Stimulated activated CD8-positive, alpha-beta memory T cell treated with anti-CD3 and anti-CD28 coated beads, Interleukin-2, amount 100 ng/mL, for 1 hour (primary cell): ENCODE data around the gene CHCHD3.
"Not testable (repeated sequence)": the region's sequence is repeated elsewhere in the genome, so short reads cannot be mapped to it uniquely, and the experiment has no call there.

Experiments
- DNase-seq, 2 donors: peaks; one replicate each; pipeline ENCODE4 v3.0.0-alpha.2; 2020; ENCODE audit warnings: low read depth in 2 of 2

Gene CHCHD3

DNA sequence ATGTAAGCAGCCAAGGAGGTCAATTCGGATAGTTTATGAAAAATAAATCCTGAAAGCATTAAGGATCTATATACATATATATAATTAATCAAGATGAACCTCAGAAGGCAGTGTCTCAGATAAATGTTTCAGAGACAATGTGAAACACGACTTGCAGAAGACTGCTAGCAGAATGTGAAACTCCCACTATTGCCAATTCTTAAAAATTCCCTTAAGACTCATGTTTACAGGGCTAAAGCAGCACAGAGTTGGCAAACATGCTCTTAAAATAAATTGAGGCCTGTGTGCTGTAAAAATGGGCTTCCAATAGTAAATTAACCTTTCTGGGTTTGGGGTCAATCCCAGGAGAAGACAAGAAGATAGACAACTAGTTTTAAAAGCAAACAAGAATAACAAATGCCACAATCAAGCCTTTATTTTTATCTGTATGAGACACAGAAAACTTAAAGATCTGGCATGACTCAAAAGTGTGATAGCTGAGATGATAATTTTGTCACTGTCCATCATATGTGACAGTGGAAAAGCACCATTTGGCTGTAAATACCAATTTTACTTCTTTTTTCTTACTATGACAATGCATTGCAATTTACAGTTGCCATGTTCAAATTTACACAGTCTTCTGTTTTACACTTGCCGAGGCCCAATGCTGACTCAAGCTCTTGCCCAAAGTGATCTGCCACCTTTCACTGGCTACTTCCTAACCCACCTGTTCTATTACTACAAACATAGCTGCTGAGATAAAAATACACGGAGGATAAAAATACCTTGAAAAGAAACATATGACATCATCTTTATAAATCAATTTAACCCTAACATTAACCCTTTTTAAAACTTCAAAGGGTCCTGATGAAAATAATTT is 78.6 kb downstream of the CHCHD3 start:
- DNase-seq, result no peak

DNA sequence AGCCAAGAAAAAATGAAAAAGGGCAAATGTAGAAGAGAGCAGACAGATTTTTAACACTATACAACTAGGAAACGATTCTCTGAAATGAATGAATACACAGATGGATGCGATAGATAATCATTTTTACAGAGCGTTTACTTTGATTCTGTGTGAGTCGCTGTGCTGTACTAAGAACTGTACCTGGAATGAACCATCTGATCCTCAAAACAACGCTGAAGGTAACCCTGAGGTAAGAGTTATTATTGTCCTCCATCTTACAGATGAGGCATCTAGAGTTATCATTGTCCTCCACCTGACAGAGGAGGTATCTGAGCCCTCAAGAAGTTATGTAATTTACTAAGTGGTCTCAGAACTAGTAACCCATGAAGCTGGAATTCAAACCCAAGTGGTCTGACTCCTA is 80.2 kb downstream of the CHCHD3 start:
- no peak for DNase-seq

- no peak for DNase-seq
Observed at GRCh38 chr7:132999845-133000244, 82.0 kb downstream of the CHCHD3 start.

GRCh38 chr7:132998763-132999162 is 83.1 kb downstream of the CHCHD3 start:
- DNase-seq, result no peak

DNA sequence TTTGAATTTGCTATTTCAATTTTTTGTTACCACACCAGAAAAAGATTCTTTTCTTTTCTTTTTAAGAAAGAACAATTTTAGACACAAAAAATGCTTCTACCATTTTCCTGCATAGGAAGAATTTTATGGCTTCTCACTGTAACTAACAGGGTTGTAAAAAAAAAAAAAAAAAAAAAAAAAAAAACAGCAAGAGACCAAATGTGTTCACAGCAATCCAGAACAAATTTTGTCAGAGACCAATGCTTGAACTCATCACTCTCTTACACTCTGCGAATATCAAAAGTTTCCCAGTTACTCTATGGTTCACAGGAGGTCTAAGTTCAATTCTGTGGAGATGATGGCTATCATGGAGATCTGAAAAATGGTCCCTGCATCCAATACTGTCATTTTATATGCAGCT is 84.4 kb downstream of the CHCHD3 start:
- DNase-seq, result no peak

DNA sequence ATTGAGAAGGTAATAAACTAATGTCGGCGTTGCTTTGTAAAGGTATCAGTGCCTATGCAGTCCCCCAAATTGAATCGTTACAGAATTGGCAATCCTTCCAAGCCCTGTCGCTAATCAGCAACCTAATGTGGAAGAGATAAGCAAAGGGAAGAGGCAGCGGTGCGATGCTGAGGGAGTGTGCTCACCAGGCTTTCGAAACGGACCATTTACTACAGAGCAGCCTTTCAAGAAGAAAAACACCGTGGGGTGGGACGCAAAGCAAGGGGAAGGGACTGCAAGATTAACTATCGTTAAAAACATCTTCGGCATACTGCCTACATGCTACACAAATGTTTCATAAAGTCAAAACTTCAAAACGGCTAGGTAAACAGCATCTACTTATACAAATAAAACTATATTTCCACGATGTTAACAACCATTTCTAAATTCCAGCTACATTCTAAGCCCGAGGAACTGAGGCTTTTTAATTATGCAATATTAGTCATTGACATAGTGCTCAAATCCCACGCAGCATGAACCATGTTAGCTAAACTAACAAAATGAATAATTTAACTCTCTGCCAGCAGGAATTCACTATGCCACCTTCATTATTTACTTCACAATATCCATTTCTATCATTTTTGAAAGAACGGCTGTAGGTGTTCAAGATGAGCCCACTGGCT is 85.2 kb downstream of the CHCHD3 start:
- no peak for DNase-seq

DNA sequence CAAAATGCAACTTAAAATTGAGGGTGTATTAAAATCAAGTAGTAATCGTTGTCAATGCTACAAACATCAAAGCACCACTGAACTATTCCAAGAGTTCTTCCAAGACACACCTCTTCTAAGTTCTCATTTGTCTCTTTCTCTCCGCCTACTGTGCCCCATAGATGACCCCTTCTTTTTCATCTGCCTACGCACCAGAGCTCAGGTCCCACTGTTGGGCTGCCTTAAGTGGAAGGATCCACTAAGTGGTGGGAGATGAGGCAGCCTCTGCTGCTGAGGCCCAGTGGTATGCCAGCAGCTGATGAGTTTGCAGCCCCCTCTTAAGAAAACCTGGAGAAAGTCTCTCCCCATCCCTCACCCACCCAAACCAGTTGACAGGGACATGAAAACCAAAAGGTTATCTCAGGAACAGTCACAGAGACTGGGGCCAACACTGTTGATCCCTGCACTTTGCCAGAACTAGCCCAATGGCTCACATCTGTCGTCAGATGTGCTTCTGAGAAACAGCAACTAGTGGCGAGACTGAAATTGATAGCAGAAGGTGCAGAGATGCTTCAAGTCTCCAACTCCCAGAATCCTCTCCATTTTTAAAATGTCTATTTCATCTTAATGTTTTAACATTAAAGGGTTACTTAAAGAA is 88.4 kb downstream of the CHCHD3 start:
- no peak for DNase-seq

DNA sequence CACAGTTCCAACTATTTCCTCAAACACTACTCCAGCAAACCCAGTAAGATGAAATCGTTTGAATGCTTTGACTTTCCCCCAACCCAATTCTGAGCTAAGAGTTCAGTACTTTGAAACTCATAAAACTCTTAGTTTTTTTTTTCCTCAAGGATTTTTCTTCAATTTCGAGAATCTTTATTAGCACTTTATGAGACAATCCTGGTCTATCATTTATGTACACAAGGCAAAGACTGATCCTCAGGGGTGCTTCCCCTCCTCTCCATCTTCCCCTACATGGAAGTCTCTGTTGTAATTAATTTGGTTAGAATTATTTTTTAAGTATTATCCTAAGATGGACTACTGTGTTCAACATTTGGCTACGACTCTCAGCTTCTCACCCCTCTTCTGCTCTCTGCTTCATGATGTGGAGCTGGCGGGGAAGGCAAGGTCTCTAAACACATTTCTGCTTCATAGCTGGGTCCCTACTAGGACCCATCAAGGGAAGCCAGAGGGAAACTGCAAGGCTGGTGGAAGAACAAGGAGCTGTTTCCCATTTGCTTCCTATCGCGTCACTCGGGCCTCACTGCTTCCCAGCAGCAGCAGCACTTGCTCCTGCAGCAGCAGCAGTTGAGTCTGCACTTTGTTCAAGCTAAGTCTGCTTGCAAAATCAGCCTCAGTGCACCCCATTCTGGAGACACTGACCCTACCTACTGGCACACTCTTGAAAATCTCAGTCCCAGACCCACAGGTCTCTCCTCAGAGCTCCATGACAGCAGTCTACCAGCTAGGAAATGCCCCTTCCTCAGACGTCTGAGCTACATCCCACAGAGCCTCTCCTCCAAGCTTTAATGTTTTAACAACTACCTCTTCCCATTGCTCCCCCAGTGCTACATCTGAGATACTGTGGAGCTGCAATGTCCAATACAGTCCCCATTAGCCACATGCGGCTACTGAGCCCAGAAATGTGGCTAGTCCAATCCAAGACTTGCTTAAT is 90.0 kb downstream of the CHCHD3 start:
- no peak for DNase-seq

GRCh38 chr7:132988117-132988516 is 93.8 kb downstream of the CHCHD3 start:
- DNase-seq, result no peak

- no peak for DNase-seq
Observed at GRCh38 chr7:132980402-132980801, 101.5 kb downstream of the CHCHD3 start.

DNA sequence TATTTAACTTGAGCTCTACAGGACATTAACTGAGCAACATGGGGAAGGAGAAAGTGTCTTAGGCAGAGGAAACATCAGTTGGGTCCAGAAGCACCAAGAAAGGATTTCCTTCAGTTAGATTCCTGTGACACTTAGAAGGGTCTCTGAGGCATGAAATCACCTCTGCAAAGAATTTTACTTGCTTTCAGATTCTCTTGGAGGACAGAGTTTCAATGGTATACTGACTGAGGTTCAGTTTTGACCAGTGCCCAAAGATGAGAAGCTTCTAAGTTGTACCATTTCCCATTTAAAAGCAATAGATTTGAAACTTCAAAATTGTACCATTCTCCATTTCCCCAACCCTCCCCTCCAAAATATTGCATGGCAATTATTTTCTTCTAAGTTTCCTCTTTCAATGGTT is 102.4 kb downstream of the CHCHD3 start:
- no peak for DNase-seq

- no peak for DNase-seq
Observed at GRCh38 chr7:132977234-132977633, 104.7 kb downstream of the CHCHD3 start.

DNA sequence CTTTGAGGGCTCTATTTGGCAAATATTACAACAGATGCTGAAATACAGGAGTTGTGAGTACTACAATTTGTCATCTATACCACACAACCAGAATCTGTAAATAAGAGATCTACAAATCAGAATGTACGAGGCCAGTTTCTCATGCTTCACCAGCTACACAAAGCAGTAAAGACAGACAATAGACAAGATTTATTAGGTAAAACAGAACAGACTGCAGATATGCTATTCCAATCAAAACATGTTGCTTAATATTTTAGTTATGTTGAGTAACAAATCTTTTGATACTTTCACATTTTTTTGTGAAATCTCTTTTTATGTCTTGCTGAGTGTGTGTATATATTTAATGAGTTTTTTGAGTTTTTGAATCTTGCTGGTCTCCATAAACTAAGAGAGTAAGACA is 109.1 kb downstream of the CHCHD3 start:
- DNase-seq, result no peak

DNA sequence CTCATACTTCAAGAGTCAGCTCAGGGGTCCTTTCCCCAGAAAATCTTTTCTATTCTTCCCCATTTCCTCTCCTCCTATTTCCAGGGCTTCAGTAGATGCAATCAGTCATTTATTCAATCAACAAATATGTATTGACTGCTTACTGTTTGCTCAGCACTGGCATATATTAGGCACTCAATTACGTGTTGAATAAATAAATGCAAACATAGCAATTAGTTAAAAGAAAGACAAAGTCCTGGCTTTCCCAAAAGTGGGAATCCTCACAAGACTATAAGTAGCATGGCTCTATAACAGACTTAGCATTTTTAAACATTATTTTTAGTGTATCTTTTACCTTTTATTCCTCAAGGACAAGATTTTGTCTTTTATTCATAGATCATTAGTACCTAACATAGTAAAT is 111.6 kb downstream of the CHCHD3 start:
- no peak for DNase-seq

DNA sequence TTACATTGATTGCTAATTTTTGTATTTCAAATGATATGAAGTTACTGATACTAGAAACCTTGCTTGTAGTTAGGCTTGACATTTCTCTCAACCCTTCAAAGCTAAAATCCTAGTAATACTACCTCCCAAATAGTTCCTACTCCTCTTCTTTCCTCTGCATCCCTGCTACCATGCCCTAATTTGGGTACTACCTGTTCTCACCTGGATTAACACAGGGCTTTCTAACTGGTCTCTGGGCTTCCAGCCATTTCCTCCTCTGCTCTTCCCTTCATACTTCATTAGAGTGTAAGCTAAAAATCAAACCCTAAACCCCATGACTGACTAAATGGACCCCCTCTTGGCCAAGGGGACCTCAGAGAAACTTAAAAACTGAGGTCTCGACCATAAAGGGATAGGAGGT is 112.4 kb downstream of the CHCHD3 start:
- DNase-seq, result no peak

GRCh38 chr7:132967470-132967848 is 114.4 kb downstream of the CHCHD3 start:
- DNase-seq, result not testable (repeated sequence)

DNA sequence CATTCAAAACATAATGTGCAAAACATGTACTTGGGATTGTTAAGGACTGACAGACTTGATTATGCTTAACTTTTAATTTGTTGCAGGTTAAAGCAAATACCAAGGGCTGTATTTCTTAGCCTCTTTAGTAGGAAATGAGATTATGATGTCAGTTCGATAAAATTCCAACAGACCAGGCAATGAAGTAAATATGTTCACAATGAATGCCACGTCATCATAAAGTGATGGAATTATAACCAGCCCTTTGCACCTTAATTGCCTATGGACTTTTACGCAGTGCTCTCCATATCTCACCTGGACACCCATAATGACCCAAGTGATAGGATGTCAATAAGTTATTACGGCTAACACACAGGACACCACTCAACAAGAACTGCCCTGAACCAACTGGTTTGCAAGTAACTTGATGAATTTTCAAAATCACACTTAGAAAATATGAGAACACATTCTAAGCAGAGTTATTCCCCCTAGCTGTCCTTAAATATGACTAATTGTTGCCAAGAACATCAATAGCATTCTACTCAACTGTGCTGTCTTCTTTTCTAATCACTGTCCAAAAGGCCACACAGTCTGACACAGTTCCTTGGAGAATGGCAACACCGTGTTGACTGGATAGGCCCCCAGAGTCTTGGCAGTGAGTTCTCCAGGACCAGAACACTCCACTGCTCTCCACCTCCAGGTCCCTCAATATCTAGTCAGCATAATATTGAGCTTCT is 115.0 kb downstream of the CHCHD3 start:
- no peak for DNase-seq

DNA sequence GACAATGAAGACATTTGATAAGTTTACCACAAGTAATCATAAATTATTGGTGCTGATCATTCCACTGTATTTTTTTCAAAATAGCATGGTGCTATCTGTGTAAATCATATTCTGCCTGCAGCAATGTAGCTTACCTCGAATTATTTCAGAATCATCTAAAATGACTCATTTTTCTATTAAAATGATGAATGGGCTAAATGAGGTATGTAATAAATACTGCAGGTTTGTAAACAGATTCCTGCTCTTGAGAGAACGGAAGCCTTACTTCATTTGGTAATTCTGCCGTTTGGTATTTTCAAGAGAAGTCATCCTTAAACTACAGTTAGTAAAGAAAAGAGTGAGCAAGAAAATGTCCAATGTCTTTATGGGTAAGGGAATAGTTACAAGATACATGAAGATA is 115.9 kb downstream of the CHCHD3 start:
- no peak for DNase-seq

DNA sequence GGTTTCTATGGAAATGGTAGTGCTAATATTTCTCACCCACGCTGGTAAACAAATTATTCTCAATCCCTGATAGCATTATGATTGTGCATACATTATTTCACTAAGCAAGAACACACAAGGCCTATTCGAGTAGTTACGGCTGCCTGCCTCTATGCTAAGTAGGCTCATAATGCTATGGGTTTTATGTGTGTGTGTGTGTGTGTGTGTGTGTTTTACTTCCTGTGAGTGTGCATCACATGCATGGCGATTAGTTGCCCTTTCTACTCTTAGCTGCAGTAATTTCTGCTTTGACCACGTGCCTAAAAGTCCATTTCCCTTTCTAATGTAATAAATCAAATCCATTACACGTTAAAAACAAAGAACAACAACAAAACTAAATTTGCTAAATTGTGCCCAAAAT is 117.0 kb downstream of the CHCHD3 start:
- DNase-seq, result no peak

DNA sequence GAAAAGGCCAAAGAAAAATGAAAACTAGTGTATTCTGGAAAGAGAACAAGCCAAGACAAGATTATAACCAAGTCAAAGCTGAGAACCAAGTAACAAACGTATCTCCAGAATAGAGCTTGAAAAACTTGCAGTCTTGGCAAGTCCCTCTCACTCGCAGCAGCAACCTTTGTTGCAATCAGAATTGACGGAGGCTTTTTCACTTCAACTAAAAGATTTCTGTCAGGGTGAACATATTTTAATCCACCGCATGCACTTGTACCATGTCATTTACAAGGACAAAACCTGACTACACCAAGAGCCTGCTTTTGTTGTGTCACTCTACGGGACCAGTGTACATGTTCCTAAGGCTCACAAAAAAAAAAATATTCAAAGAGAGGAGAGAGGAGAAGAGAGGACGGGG is 122.0 kb downstream of the CHCHD3 start:
- DNase-seq, result no peak

DNA sequence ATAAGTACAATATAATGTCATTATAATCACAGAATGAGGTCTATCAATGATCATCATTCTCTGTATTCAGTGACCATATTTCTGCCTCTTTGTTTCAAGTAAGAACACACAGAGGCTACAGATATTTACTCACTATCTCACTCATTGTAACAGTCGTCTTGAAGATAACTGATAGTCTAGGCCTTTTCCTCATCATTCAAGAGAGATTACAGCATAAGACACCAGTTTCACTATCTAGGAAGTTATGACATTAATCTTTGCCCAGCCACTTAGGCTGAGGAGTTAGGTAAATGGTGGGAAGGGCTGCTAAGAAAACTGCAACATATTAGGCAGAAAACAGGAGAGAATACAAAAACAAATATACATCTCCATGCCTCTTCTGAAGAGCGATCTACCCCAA is 125.3 kb downstream of the CHCHD3 start:
- no peak for DNase-seq
